H4 (cell line): ENCODE results near the gene CC2D2B. TPM values are rescaled to one million over a fixed set of nuclear protein-coding genes. Genes with fewer than 3 reads are reported as not detected.
"Not testable (repeated sequence)": the region's sequence is repeated elsewhere in the genome, so short reads cannot be mapped to it uniquely, and the experiment has no call there.

Source experiments
- DNase-seq: peaks from one replicate; pipeline ENCODE4 v3.0.0-alpha.2; 2015; ENCODE audit warnings: low spot score
- total RNA-seq: library from RNA; depleted of rRNA; stranded (reverse); fragments of >200 nt; shearing (Covaris generic); gene quantifications from 2 replicates; pipeline ENCODE4 v1.2.3, GENCODE V29; 2014

Gene CC2D2B
- total RNA-seq, 1 experiment from 2014 or later, result not detected

DNA sequence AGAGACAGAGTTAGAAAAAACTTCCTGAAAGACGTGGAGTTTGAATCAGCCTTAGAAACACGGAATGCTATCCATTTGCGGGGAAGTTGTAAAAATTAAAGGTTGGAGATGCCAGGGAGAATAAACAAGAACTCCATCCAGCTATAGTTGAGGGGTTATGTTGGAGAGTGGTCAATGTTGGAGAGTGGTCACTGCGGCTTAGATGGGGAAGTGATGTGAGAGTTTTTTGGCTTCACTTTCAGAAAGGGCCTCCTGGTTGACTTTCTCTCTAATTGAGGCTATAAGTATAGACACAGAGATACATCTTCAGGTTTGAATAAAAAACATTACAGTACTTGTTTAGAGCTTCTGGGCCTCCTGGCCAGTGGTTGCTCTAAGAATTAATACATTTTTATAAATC is 675 bp downstream of the CC2D2B start:
- DNase-seq, result no peak

DNA sequence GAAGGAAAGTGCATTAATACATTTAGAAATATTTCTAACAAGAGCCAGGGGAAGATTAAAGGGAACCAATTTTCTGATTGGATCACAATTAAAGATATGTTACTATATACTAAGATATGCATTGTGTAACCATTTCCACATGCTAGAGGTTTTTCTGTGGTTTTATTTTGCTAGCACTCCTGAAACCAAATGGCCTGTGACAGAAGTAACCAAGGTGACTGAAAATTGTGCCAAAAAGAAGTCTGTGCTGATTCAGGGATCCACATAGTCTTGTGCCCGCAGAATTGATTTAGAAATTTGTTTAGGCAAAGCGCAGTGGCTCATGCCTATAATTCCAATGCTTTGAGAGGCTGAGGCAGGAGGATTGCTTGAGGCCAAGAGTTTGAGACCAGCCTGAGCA is 1.8 kb downstream of the CC2D2B start:
- no peak for DNase-seq

DNA sequence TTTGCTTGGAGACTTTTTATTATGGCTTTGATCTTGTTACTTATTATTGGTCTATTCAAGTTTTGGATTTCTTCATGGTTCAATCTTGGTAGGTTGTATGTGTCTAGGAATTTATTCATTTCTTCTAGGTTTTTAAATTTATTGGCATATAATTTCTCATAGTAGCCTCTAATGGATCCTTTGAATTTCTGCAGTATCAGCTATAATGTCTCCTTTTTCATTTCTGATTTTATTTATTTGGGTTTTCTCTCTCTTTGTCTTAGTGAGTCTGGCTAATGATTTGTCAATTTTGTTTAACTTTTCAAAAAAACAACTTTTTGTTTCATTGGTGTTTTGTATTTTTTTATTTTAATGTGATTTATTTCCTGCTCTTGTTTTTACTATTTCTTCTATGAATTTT is 8.3 kb downstream of the CC2D2B start:
- DNase-seq, result not testable (repeated sequence)

DNA sequence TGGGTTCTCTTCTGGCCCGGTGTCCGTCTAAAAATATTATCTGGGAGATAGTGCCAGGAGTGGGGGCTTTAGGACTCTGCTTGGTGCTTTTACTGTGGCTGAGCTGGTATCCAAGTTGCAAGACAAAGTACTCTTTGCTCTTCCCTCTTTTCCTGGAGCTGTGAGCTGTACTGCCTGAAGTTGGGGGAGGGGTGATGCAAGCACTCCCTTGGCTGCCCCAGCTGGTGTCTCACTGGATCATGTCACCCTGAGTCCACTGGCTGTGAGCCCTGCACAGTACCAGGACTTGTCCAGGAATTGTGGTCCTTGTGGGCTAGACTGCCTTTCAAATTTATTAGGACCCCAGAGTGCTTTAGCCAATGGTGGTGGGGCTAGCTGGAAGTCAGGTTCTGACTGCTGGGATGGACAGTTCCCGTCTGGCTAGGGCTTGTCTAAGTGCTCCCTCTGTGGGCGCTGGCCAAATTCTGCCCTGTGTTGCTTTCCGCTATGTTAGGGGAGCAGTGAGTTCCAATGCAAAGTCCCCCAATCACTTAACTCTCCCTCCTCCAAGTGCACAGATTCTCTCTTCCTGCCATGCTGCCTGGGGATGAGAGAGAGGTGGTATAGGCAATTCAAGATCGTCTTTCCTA is 13.1 kb downstream of the CC2D2B start:
- no peak for DNase-seq

DNA sequence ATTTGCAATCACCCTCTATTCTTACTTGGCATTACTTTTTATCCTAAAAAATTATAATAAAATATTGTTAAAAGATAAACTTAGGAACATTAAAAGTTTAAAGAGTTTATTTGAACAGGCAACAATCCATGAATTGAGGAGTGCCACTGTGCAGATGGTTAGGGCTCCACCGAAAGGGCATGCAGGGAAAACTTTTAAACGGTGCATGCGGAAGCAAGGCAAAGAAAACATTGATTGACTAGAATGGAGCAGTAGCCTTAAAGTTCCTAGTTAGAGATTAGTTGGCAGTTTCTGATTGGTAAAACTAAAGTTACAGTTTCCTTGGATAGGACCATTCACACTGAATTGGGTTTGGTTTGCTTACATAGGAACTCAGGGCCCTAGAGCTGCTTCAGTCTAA is 17.3 kb downstream of the CC2D2B start:
- DNase-seq, result no peak

DNA sequence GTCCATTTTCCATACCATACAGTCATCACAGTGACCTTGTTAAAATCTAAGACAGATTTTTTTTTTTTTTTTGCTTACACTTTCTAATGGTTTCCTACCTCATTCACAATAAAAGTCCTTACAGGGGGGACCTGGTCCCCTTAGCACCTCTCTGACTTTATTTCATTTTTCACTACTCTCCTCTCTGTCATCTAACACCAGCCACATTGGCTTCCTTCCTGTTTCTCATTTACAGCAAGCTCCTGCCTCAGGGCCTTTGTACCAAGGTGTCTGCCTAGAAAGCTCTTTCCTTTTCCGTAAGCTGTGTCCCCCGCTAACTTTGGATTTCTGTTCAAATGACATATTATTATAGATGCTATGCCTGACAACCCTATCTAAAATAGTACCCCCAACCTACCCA is 27.7 kb downstream of the CC2D2B start:
- DNase-seq, result no peak

DNA sequence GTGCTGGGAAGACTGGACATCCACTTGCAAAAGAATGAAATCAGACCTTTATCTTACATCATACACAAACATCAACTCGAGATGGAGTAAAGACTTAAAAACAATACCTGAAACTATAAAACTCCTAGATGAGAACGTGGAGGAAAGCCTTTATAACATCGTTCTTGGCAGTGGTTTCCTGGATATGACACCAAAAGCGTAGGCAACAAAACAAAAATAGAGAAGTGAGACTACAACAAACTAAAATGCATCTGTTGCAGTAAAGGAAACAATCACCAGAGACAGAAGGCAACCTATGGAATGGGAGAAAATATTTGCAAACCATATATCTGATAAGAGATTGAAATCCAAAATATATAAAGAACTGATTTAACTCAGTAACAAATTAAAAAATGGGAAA is 33.3 kb downstream of the CC2D2B start:
- no peak for DNase-seq

DNA sequence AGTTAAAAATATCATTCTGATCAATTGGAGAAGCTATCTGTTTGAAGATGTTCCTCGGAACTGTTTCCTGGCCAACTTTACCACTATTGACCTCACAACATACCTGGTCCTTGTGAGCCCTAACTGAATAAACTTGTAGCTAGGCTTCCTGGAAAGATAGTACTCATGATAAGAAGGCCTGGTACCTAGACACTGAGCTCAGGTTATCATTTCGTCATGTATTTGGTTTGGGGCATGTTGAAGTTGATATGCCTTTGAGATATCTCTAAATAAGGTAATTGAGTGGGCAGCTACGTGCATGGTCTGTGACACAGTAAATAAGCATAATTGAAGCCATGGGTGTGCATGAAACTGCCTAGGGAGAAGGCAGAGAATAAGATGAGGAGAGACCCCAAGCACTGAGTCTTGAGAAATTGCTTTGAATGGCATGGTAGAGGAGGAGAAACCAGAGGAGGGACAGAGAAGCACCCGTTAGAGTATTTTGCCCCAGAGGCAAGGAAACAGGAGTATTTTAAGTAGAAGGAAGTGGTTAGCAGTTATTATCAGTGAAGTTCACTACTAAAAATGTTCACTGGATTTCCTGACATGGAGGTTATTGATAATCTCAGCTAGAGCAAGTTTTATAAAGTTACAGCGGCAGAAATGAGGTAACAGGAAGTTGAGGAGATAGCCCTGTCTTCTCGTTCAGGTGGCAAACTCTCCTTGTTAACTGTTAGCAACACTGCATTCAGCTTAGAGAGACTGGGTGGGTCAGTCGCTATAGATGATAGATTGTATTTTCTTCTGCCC is 55.6 kb downstream of the CC2D2B start:
- DNase-seq, result no peak

DNA sequence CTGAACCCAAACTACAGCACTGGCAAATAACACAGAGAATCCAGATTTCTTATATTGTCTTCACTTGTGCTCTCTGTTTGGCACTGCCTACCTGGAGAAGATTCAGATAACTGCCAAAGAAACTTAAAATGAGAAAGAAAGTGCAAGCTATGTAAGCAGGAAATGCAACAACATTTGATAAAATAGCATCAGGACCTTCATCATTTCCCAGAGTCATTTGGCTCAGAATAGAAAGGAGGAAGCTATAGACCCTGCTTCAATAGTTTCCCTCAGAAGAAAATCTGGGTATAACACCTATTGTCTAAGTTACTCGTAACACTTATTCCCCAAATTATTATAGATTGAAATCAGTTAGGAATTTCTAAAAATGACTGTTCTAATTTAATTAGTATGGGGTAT is 56.2 kb downstream of the CC2D2B start:
- DNase-seq, result no peak

DNA sequence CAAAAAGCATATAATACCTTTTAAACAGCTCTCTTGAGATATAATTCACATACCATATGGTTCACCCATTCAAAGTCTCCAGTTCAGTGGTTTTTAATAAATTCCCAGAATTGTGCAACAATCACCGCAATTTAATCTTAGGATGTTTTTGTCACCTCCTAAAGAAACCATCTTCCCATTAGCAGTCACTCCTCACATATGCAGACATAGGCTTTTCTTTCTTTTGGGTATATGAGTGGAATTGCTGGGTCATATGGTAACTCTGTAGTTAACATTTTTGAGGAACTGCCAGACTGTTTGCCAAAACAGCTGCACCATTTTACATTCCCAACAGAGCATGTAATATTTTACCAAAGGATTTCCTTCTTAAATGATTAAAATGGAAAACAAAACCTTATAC is 57.0 kb downstream of the CC2D2B start:
- no peak for DNase-seq

DNA sequence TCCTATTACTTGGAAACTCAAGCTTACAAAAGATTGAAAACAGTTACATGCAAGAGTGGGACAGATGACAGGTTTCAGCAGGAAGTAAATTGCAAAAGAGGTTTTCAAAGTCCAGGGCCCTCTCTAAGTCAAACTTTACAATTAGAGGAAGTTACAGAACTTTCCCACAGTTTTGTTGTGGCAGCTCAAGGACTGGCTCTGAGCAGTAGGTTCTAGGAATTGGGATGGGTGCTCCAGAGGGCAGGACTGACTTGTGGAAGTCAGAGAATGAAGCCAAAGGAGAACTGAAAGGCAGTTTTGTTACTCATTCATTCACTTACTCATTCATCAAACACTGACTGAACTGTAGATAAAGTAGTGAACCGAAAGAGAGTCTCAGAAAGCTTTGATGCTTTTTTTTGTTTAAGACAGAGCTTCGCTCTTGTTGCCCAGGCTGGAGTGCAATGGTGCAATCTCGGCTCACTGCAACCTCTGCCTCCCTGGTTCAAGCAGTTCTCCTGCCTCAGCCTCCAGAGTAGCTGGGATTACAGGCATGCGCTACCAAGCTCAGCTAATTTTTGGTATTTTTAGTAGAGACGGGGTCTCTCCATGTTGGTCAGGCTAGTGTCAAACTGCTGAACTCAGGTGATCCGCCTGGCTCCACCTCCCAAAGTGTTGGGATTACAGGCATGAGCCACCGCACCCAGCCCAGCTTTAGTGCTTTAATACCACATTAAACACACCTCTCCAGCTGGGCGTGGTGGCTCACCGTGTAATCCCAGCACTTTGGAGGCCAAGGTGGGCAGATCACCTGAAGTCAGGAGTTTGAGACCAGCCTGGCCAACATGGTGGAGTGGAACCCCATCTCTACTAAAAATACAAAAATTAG is 68.8 kb downstream of the CC2D2B start:
- no peak for DNase-seq

DNA sequence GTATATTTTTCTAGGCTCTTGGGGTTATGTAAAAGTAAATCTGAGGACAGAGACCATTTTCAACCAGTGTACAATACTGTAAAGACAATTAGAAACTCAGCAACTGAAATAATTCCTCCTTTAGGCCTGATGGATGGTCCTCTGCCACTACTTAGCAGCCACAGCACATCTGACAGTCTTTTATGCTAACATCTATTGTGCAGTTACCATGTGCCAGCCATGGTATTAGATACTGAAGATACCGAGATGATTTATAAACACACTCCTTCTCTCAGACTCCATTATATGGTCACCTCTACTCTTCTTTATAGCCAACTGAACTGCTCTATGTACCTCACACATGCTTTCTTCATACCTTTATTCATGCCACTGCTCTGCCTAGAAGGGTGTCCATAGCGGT is 74.4 kb downstream of the CC2D2B start:
- no peak for DNase-seq

DNA sequence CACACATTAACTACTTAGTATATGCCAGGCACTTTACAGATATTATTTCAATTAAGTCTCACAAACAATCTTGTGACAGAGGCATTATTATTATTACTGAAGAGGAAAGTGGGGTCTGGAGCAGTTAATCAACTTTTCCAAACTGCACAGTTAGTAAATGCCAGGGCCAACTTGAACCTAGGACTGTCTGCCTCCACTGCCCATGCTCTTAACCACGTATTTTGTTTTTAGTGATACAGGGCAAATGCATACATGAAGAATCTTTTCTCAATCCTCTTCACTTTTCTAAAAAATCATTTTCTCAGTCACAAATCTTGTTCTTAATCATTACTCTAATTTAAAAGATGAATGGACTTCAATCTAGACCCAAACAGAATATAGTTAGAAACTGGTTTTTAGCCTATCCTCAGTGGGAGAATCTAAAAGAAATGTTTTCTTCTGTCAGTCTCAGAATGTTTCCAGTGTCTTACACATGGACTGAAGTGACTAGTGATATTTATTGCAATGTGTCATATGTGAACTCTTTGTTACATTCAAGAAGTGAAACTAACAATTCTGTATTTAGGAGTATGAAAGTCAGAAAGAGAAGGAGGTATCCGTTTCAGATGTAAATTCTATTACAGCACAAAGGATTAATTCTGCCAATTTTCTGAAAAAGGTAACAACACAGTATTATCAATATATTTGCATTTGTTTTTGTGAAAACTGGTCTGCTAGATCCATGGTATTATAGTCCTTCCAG is 80.1 kb downstream of the CC2D2B start:
- DNase-seq, result no peak

DNA sequence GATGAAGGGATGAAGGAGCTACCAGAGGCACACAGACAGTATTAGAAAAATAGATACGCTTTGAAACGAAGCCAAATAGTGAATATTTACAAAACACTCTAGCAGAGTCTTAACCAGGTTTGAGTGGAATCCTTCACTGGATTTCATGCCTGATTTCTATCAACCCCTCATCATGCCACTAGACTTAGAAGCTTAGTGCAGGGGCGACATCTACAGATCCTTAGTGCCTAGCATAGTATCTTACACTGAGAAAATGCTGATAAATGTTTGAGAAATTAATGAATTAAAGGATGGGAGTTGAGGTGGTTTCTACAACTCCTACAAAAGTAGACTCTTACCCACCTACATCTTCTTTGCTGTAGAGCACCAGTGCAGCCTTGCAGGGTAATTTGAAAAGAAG is 80.9 kb downstream of the CC2D2B start:
- DNase-seq, result no peak

DNA sequence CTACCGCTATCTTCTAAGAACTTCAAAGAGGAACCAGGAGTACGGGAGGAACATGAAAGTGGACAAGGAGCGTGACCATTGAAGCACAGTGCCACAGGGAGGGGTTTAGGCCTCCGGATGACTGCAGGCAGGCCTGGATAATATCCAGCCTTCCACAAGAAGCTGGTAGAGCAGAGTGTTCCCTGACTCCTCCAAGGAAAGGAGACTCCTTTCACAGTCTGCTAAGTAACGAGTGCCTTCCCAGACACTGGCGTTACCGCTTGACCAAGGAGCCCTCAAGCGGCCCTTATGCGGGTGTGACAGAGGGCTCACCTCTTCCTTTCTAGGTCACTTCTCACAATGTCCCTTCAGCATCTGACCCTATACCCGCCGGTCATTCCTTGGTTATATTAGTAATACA is 86.6 kb downstream of the CC2D2B start:
- DNase-seq, result not testable (repeated sequence)

DNA sequence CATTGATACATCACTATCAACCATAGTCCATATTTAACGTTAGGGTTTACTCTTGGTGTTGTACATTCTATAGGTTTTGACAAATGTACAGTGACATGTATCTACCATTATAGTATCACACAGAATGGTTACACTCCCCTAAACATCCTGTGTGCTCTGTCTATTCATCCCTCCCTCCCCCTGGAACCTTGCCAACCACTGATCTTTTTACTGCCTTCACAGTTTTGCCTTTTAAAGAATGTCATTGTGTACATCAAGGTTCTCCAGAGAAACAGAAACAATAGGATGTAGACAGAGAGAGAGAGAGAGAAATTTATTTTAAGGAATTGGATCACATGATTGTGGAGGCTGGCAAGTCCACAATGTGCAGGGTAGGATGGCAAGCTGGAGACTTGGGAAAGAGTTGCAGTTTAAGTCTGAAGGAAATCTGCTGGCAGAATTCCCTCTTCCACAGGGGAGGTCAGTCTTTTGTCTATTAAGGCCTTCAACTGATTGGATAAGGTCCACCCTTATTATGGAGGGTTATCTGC is 90.5 kb downstream of the CC2D2B start:
- no peak for DNase-seq

DNA sequence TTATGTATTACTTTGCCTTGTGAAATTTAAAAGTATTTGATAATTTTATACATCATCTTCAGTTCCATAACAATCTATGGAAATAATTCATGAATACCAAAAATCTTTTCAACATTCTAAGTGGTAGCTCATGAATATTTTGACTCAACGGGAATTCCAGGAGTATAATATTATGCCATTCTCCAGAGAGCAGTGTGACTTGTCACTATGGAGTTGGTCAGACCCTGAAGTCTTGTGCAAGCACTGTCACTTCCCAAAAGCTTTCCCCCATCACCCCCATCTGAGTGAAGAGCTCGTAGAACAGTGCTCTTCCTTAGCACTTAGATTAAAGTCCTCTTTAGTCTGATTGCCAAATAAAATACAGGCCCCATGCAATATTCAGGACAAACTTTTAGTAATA is 106.2 kb downstream of the CC2D2B start:
- no peak for DNase-seq

DNA sequence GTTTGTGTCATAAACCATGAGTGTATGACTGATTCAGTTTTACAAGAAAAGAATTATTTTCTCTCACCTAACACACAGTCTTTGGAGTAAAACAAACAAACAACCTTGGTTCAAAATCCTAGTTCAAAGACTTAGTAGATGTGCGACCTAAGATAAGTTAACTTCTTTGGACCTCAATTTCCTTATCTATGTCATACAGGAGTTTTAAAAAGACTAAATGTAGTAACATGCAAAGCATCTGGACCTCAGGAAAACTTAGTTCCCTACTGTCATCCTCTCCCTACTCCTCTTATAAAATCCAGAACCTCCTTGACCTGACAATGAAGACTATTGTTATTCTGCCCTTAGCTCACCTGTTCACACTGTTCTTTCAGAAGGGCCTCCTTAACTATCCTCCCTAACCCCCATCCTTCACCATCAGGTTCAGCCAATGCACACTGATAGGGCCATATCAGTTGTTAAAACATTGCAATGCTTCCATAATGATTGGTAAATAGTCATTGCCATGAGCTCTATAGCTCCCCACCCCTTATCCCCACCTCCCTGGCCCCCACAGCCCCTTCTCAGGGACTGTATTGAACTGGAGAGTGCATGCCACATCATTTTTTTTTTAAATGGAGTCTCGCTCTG is 106.8 kb downstream of the CC2D2B start:
- DNase-seq, result no peak

DNA sequence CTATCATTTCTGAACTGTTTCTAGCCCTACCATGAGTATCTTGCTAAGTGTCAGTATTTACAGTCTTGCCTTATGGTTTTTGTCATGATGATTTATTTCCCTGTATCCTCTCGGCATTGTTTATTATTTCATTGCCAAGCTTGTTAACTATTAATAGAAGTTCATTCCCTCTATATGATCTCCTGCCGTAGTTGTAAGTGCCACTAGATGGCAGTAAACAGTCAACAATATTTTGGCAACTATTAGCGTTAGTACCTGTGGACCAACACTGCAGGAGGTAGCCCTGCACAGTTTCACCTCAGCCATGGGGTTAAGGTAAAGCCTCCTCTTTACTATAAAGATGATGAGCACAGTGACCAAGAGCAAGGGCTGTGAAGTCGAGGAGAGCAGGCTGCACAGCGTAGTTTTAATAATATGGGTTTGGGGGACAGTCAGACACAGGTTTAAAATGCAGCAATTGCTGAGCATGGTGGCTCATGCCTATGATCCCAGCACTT is 109.5 kb downstream of the CC2D2B start:
- peak; percentile 48 for DNase-seq

DNA sequence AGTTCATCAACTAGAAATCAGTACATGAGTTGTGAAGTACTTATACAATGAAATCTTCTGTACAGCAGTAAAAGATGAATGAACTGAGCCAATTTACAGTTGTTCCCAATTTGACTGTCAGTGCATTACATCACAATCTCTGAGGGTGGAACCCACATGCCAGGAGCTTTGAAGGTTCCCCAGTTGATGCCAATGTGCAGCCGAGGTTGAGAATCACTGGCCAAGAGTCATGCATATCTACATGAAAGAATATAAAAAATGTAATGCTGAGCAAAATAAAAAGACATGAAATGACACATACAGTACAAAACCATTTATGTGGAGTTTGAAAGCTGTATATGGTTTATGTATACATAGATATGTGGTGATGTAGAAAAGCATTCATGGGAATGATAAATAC is 113.6 kb downstream of the CC2D2B start:
- DNase-seq, result no peak

DNA sequence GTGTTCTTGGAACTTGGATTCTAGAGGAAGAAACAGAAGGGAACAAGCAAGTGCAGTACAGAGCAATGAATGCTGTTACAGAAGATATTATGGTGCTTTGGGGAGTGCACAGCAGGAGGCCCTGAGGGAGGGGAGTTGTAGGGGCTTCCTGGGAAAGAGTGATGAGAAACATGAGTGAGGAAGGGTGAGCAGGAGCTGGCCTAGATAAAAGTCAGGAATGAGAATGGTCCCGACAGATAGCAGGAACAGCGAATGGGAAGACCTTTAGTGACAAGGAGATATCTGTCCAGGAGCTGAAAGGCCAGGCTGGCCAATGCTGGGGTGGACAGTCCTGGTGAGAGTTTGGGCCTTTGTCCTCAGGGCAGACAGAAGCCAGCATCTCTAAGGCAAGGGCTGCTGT is 115.0 kb downstream of the CC2D2B start:
- no peak for DNase-seq
